Measurements from ENCODE around the gene AGR3. TPM values are rescaled to one million over a fixed set of nuclear protein-coding genes. Genes with fewer than 3 reads are reported as not detected.

The AGR3 gene
- total and polyA plus RNA-seq, 5 donors from 2014 or later, result not detected

DNA sequence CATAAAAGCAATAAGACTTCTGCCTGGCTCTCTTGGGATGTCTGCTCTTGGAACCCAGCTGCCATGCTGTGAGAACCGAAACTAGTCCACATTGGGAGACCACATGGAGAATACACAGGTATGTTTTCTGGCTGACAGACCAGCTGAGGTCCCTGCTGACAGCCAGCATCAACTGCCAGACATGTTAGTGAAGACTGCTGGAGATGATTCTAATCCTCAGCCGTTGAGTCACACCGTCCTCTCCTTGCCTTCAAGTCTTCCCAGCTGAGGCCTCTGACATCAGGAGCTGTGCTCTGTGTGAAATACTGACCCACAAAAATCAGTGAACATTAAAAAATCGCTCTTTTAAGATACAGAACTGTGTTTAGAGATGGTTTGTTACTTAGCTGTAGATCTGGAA, 40.1 kb downstream of the AGR3 start:
- Histone ChIP-seq H3K4me3 (ENCODE audit: low read depth, low read length) (no peak overlapping the region), H3K9me3 (ENCODE audit: control insufficient read depth in 2 of 2, low read length in 2 of 2) (no peaks in the 10 kb centered on the region), H3K36me3 (ENCODE audit: control insufficient read depth, insufficient read depth, low read length) (no peaks in the 10 kb centered on the region), H3K4me1 (ENCODE audit: control insufficient read depth, insufficient read depth, low read length, poor library complexity, severe bottlenecking) (no peaks in the 10 kb centered on the region), H3K27me3 (ENCODE audit: control insufficient read depth, insufficient read depth, low read length) (peaks cover 2% of the 10 kb centered on the region), H3K27ac (ENCODE audit: insufficient read depth, low read length, poor library complexity, severe bottlenecking) (no peak overlapping the region)
- Mint-ChIP-seq H3K27me3 (peaks cover 5% of the 10 kb centered on the region), H3K4me1 (no peaks in the 10 kb centered on the region), H3K4me3 (no peak overlapping the region), H3K36me3 (no peaks in the 10 kb centered on the region), H3K27ac (no peak overlapping the region), H3K9me3 (peaks cover 0 to 2% (median 0%) of the 10 kb centered on the region in 7 donors)
- ATAC-seq (ENCODE audit: low read depth in 2 of 2) (no peak), DNase-seq (no peak)

- no peaks in the 10 kb centered on the region for H3K4me1 Mint-ChIP-seq
- H3K9me3 Mint-ChIP-seq, result peaks cover 0 to 2% (median 0%) of the 10 kb centered on the region in 7 donors
- no peak overlapping the region for H3K27ac ChIP-seq (ENCODE audit: insufficient read depth, low read length, poor library complexity, severe bottlenecking)
- H3K27ac Mint-ChIP-seq, result no peak overlapping the region
- ATAC-seq (ENCODE audit: low read depth in 2 of 2), result no peak
- H3K27me3 Mint-ChIP-seq, result peaks cover 4% of the 10 kb centered on the region
- no peaks in the 10 kb centered on the region for H3K36me3 Mint-ChIP-seq
- H3K36me3 ChIP-seq (ENCODE audit: control insufficient read depth, insufficient read depth, low read length), result no peaks in the 10 kb centered on the region
- H3K9me3 ChIP-seq (ENCODE audit: control insufficient read depth in 2 of 2, low read length in 2 of 2), result no peaks in the 10 kb centered on the region
- no peak for DNase-seq
- no peak overlapping the region for H3K4me3 Mint-ChIP-seq
- H3K27me3 ChIP-seq (ENCODE audit: control insufficient read depth, insufficient read depth, low read length), result no peaks in the 10 kb centered on the region
- no peak overlapping the region for H3K4me3 ChIP-seq (ENCODE audit: low read depth, low read length)
- H3K4me1 ChIP-seq (ENCODE audit: control insufficient read depth, insufficient read depth, low read length, poor library complexity, severe bottlenecking), result no peaks in the 10 kb centered on the region
These were observed 41.7 kb downstream of the AGR3 start for GRCh38 chr7:16840094-16840493.

- DNase-seq (no peak), ATAC-seq (ENCODE audit: low read depth in 2 of 2) (no peak)
- Histone ChIP-seq H3K36me3 (ENCODE audit: control insufficient read depth, insufficient read depth, low read length) (no peaks in the 10 kb centered on the region), H3K4me3 (ENCODE audit: low read depth, low read length) (no peak overlapping the region), H3K9me3 (ENCODE audit: control insufficient read depth in 2 of 2, low read length in 2 of 2) (no peaks in the 10 kb centered on the region), H3K27me3 (ENCODE audit: control insufficient read depth, insufficient read depth, low read length) (no peaks in the 10 kb centered on the region), H3K4me1 (ENCODE audit: control insufficient read depth, insufficient read depth, low read length, poor library complexity, severe bottlenecking) (no peaks in the 10 kb centered on the region), H3K27ac (ENCODE audit: insufficient read depth, low read length, poor library complexity, severe bottlenecking) (no peak overlapping the region)
- Mint-ChIP-seq H3K4me3 (no peak overlapping the region), H3K27ac (no peak overlapping the region), H3K9me3 (peaks cover 0 to 2% (median 0%) of the 10 kb centered on the region in 7 donors), H3K4me1 (no peaks in the 10 kb centered on the region), H3K27me3 (peaks cover 2% of the 10 kb centered on the region), H3K36me3 (no peaks in the 10 kb centered on the region)
These were observed 42.1 kb downstream of the AGR3 start for GRCh38 chr7:16839646-16840045.

DNA sequence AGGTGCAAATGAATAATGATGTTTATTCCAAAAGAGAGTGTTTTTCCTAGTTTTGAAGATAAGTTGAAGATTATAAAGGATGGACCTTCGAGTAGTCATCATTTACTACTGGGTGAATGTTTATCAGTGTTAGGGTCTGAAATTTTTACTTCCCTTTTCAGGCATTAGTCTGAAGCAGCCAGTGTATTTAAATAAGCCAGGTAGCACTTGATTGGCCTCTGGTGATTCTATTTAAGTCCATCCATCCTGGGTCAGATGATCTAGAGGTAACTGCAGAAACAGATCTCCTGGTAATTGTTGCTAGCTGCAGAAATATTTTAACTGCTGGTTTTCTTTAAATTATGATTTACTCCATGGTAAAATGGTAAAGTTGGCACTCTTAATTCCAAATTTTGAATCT, 42.9 kb downstream of the AGR3 start:
- H3K36me3 Mint-ChIP-seq, result no peaks in the 10 kb centered on the region
- H3K4me1 Mint-ChIP-seq, result no peaks in the 10 kb centered on the region
- H3K4me3 ChIP-seq (ENCODE audit: low read depth, low read length), result no peak overlapping the region
- H3K36me3 ChIP-seq (ENCODE audit: control insufficient read depth, insufficient read depth, low read length), result no peaks in the 10 kb centered on the region
- no peak overlapping the region for H3K4me3 Mint-ChIP-seq
- no peaks in the 10 kb centered on the region for H3K9me3 ChIP-seq (ENCODE audit: control insufficient read depth in 2 of 2, low read length in 2 of 2)
- peaks cover 6% of the 10 kb centered on the region for H3K27me3 Mint-ChIP-seq
- H3K27ac ChIP-seq (ENCODE audit: insufficient read depth, low read length, poor library complexity, severe bottlenecking), result no peak overlapping the region
- H3K27me3 ChIP-seq (ENCODE audit: control insufficient read depth, insufficient read depth, low read length), result no peaks in the 10 kb centered on the region
- DNase-seq (no peak), ATAC-seq (ENCODE audit: low read depth in 2 of 2) (no peak)
- H3K9me3 Mint-ChIP-seq, result no peaks in the 10 kb centered on the region
- no peaks in the 10 kb centered on the region for H3K4me1 ChIP-seq (ENCODE audit: control insufficient read depth, insufficient read depth, low read length, poor library complexity, severe bottlenecking)
- H3K27ac Mint-ChIP-seq, result no peak overlapping the region

GRCh38 chr7:16838386-16838785, 43.4 kb downstream of the AGR3 start:
- Mint-ChIP-seq H3K9me3 (no peaks in the 10 kb centered on the region), H3K27me3 (peaks cover 11% of the 10 kb centered on the region), H3K27ac (no peak overlapping the region), H3K4me3 (no peak overlapping the region), H3K4me1 (no peaks in the 10 kb centered on the region), H3K36me3 (no peaks in the 10 kb centered on the region)
- Histone ChIP-seq H3K36me3 (ENCODE audit: control insufficient read depth, insufficient read depth, low read length) (no peaks in the 10 kb centered on the region), H3K27ac (ENCODE audit: insufficient read depth, low read length, poor library complexity, severe bottlenecking) (no peak overlapping the region), H3K4me1 (ENCODE audit: control insufficient read depth, insufficient read depth, low read length, poor library complexity, severe bottlenecking) (no peaks in the 10 kb centered on the region), H3K27me3 (ENCODE audit: control insufficient read depth, insufficient read depth, low read length) (no peaks in the 10 kb centered on the region), H3K9me3 (ENCODE audit: control insufficient read depth in 2 of 2, low read length in 2 of 2) (no peaks in the 10 kb centered on the region), H3K4me3 (ENCODE audit: low read depth, low read length) (no peak overlapping the region)
- ATAC-seq (ENCODE audit: low read depth in 2 of 2) (no peak), DNase-seq (no peak)

GRCh38 chr7:16836481-16836880, 45.3 kb downstream of the AGR3 start:
- H3K27me3 Mint-ChIP-seq, result peaks cover 19% of the 10 kb centered on the region
- Histone ChIP-seq H3K27ac (ENCODE audit: insufficient read depth, low read length, poor library complexity, severe bottlenecking) (no peak overlapping the region), H3K9me3 (ENCODE audit: control insufficient read depth in 2 of 2, low read length in 2 of 2) (no peaks in the 10 kb centered on the region), H3K27me3 (ENCODE audit: control insufficient read depth, insufficient read depth, low read length) (no peaks in the 10 kb centered on the region), H3K36me3 (ENCODE audit: control insufficient read depth, insufficient read depth, low read length) (no peaks in the 10 kb centered on the region), H3K4me1 (ENCODE audit: control insufficient read depth, insufficient read depth, low read length, poor library complexity, severe bottlenecking) (no peaks in the 10 kb centered on the region), H3K4me3 (ENCODE audit: low read depth, low read length) (no peak overlapping the region)
- ATAC-seq (ENCODE audit: low read depth in 2 of 2), result no peak
- H3K36me3 Mint-ChIP-seq, result no peaks in the 10 kb centered on the region
- no peaks in the 10 kb centered on the region for H3K9me3 Mint-ChIP-seq
- no peaks in the 10 kb centered on the region for H3K4me1 Mint-ChIP-seq
- DNase-seq, result no peak
- H3K27ac Mint-ChIP-seq, result no peak overlapping the region
- H3K4me3 Mint-ChIP-seq, result no peak overlapping the region

GRCh38 chr7:16833373-16833772, 48.4 kb downstream of the AGR3 start:
- H3K36me3 ChIP-seq (ENCODE audit: control insufficient read depth, insufficient read depth, low read length), result no peaks in the 10 kb centered on the region
- no peaks in the 10 kb centered on the region for H3K4me1 ChIP-seq (ENCODE audit: control insufficient read depth, insufficient read depth, low read length, poor library complexity, severe bottlenecking)
- H3K27me3 ChIP-seq (ENCODE audit: control insufficient read depth, insufficient read depth, low read length), result no peaks in the 10 kb centered on the region
- Mint-ChIP-seq H3K27ac (no peak overlapping the region), H3K27me3 (peaks cover 19% of the 10 kb centered on the region), H3K4me1 (no peaks in the 10 kb centered on the region), H3K36me3 (no peaks in the 10 kb centered on the region), H3K9me3 (peaks cover 0 to 6% (median 0%) of the 10 kb centered on the region in 7 donors), H3K4me3 (no peak overlapping the region)
- H3K9me3 ChIP-seq (ENCODE audit: control insufficient read depth in 2 of 2, low read length in 2 of 2), result no peaks in the 10 kb centered on the region
- no peak for DNase-seq
- ATAC-seq (ENCODE audit: low read depth in 2 of 2), result no peak
- no peak overlapping the region for H3K4me3 ChIP-seq (ENCODE audit: low read depth, low read length)
- no peak overlapping the region for H3K27ac ChIP-seq (ENCODE audit: insufficient read depth, low read length, poor library complexity, severe bottlenecking)

DNA sequence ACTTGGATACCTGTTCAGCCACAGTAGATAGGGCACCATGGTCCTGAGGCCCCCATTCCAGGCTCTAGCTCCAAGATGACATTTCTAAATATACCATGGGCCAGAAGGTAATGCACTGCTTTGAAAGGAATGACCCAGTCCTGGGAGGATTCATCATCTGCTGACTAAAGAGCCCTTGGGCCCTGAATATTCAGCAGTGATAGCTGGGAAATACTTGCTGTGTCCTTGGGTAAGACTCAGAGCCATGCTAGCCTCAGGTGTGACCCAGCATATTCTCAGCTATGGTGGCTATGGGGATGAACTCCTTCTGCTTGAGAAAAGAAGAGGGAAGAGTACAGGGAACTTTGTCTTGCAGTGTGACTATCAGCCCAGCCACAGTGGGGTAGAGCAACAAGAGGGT, 55.7 kb downstream of the AGR3 start:
- H3K27me3 Mint-ChIP-seq, result no peaks in the 10 kb centered on the region
- peaks cover 4% of the 10 kb centered on the region for H3K27me3 ChIP-seq (ENCODE audit: control insufficient read depth, insufficient read depth, low read length)
- H3K9me3 Mint-ChIP-seq, result peaks cover 0 to 8% (median 5%) of the 10 kb centered on the region in 7 donors
- no peaks in the 10 kb centered on the region for H3K36me3 Mint-ChIP-seq
- no peaks in the 10 kb centered on the region for H3K4me1 Mint-ChIP-seq
- ATAC-seq (ENCODE audit: low read depth in 2 of 2), result no peak
- no peak overlapping the region for H3K4me3 Mint-ChIP-seq
- no peak overlapping the region for H3K27ac ChIP-seq (ENCODE audit: insufficient read depth, low read length, poor library complexity, severe bottlenecking)
- H3K9me3 ChIP-seq (ENCODE audit: control insufficient read depth in 2 of 2, low read length in 2 of 2), result no peaks in the 10 kb centered on the region
- no peaks in the 10 kb centered on the region for H3K36me3 ChIP-seq (ENCODE audit: control insufficient read depth, insufficient read depth, low read length)
- no peak overlapping the region for H3K4me3 ChIP-seq (ENCODE audit: low read depth, low read length)
- H3K27ac Mint-ChIP-seq, result no peak overlapping the region
- no peaks in the 10 kb centered on the region for H3K4me1 ChIP-seq (ENCODE audit: control insufficient read depth, insufficient read depth, low read length, poor library complexity, severe bottlenecking)
- DNase-seq, result no peak

Data from CD4-positive, CD25-positive, alpha-beta regulatory T cell (primary cell).